Measurements from ENCODE around the gene ESD.

The ESD gene

DNA sequence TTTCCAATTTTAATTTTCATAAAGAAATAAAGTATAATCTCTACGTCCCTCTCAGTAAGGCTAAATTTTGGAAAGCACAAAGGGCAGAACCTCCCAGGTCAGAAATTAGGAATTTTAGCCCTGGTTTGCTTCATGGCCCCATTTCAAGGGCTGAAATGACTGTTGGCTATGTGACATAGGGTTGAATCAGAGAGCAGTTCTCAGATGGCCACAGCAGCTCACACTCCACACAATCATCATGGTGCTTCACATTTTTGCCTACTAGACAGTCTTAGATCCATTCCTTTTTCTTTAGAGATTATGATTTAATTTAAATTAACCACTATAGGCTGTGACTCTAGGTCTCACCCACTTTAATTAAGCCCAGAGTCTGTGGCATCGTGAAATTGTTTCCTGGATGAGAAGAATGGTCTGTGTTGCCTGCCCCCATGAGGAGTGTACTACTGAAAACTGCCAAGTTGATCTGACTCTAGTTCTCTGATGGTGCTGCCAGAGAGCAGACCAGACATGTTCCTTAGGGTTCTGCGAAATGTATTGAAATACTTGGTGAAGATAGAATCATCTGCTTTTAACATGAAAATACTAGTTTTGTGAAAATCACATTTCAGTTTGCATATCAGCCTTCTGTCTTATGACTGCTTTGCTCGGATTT lies 57.4 kb downstream of the ESD start:
- FAIRE-seq (no peak), DNase-seq (ENCODE audit: insufficient read length, low spot score) (no peak)
- TF ChIP-seq, protein P1, sequence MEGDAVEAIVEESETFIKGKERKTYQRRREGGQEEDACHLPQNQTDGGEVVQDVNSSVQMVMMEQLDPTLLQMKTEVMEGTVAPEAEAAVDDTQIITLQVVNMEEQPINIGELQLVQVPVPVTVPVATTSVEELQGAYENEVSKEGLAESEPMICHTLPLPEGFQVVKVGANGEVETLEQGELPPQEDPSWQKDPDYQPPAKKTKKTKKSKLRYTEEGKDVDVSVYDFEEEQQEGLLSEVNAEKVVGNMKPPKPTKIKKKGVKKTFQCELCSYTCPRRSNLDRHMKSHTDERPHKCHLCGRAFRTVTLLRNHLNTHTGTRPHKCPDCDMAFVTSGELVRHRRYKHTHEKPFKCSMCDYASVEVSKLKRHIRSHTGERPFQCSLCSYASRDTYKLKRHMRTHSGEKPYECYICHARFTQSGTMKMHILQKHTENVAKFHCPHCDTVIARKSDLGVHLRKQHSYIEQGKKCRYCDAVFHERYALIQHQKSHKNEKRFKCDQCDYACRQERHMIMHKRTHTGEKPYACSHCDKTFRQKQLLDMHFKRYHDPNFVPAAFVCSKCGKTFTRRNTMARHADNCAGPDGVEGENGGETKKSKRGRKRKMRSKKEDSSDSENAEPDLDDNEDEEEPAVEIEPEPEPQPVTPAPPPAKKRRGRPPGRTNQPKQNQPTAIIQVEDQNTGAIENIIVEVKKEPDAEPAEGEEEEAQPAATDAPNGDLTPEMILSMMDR (IDR thresholded peaks at IDR 0.05; ENCODE audit: insufficient read depth, missing control alignments) = no peak

DNA sequence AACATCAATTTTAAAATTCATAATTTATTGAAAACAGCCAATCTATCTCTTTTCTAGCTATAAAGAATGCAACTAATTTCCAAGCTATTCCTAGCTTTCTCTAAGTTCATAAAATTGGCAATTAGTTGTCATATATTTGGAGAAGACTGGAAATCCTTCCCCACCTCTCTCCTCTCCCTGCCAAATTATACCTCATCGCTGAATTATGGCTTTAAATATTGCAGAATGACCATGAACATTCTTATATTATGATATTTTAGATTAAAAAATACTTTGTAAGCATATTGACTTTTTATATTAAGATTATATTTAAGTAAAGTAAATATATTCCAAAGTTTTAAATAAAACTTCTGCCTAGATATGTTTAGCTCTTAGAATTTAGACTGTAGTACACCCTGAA lies 58.2 kb downstream of the ESD start:
- TF ChIP-seq, protein P1 (IDR thresholded peaks at IDR 0.05; ENCODE audit: insufficient read depth, missing control alignments) = no peak
- DNase-seq (ENCODE audit: insufficient read length, low spot score) = no peak

DNA sequence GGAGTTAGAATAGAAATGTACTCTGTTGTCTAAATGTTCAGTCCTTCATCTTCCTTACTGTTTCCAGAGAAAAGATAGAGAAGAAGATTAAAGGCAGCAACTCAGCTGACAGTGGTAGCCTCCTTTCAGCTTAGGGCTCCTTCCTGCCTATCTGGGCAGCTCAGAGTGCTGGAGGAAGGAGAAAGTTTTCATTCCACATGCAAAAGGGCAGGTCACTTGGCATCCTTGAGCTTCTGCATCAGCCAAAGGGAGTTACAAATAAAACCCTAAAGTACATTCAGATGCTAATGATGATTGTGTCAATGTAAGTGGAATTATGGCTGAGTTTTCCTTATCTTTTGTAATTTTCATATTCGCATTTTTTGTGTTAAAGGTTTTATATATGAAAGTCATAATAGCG lies 58.9 kb downstream of the ESD start:
- FAIRE-seq (no peak), DNase-seq (ENCODE audit: insufficient read length, low spot score) (no peak)
- TF ChIP-seq, protein P1 (IDR thresholded peaks at IDR 0.05; ENCODE audit: insufficient read depth, missing control alignments) = no peak

More for the DNA sequence above, 58.2 kb downstream of the ESD start:
- FAIRE-seq = no peak

DNA sequence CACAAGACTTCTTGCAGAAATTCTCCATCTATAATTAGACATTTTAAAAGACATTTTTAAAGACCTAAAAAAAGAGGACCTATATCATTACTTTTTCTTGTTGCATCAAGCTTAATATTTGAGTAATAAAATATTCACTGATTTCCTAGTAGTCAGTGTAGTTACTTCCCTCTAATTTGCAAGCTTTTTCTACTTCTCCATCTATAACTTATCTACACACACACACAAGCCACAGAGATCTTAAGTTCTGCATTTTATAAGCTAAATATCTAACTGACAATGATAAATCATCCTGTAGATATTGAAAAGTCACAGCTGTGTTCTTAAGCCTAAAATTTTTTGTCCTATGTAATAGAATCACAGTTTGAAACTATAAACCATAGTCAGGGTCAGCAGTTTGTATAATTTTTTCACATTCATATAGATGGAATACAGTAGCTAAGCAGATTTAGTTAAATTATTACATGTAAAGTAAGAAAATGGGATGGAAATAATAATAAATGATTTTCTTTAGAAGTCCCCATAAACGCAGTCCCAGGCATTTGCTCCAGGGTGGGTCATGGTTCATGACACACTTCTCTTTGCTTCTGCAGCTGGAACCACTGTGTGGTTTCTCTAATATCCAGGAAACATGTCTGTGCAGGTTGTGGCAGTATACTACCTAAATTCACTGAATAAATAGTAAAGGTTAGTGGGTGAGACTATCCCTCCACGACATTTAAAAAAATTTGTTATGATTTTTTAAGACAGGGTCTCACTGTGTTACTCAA lies 60.2 kb downstream of the ESD start:
- TF ChIP-seq, protein P1 (IDR thresholded peaks at IDR 0.05; ENCODE audit: insufficient read depth, missing control alignments) = no peak
- FAIRE-seq (no peak), DNase-seq (ENCODE audit: insufficient read length, low spot score) (no peak)

DNA sequence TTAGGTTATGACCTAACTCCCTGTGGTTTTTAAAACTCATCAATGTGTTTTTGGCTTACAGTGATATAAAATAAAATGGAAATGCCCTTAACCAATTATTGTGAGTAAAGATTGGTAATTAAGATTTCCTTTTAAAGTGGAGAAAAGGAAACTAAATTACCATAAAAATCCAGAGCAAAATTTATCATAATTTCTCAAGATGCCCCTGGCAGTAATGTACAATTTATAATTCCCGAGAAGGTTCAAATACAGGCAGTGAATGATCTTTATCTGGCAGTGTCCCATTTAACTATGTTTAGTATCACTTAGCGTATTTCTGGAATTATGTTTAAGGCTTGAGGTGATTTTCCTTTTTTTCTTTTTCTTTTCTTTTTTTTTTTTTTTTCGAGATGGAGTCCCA lies 61.5 kb downstream of the ESD start:
- TF ChIP-seq, protein P1 (IDR thresholded peaks at IDR 0.05; ENCODE audit: insufficient read depth, missing control alignments) = no peak
- DNase-seq (ENCODE audit: insufficient read length, low spot score) (no peak), FAIRE-seq (no peak)

DNA sequence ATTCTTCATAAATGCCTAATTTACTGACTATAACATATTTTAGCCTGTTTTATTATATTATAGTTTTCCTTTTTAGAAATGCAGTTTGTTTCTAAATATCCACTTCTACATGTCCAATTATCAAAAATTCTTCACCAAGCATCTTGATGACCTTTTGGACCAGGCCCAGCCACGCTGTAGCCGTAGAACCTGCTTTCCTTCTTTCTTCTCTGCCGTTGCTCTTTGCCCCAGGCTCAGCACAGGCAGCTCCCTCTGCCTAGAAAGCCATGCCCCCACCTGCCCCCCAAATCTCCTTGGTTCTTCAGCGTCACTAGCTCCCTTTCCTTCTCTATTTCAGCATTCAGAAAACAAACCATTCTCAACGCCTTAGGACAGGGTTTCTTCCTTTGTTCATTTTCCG lies 65.4 kb downstream of the ESD start:
- TF ChIP-seq, protein P1 (IDR thresholded peaks at IDR 0.05; ENCODE audit: insufficient read depth, missing control alignments) = no peak
- no peak for DNase-seq (ENCODE audit: insufficient read length, low spot score)
- no peak for FAIRE-seq

DNA sequence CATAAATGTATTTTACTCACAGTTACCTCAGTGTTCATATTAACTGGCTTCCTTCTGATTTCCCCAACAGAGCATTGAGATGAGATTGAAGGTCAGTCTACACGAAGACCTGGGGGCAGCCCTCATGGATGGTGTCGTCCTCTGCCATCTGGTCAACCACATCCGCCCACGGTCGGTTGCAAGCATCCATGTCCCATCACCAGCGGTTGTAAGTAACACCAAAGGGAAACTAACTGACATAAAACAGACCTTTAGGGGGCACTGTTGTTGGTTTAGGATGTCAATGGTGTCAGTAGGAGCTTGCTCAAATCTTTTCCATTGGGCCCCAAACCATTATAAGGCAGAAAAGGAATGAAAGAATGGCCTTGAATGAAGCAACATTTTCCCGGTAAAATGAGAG lies 68.2 kb downstream of the ESD start:
- TF ChIP-seq, protein P1 (IDR thresholded peaks at IDR 0.05; ENCODE audit: insufficient read depth, missing control alignments) = peak; percentile 20
- no peak for FAIRE-seq
- DNase-seq (ENCODE audit: insufficient read length, low spot score) = no peak

All from D721Med (cell line).